ACHN (cell line): Measurements from ENCODE around the gene CCDC85C.

ENCODE experiments used
- DNase-seq: peaks from one replicate; pipeline ENCODE4 v3.0.0-alpha.2; 2015
- in situ Hi-C: cut with HindIII; loops from 2 replicates; pipeline ENCODE4 v1.10.0; 2017; ENCODE audit warnings: low sequenced_read_pairs, low pct_ligation_motif_present, low pct_unique_long_range_greater_than_20kb

The CCDC85C gene

DNA sequence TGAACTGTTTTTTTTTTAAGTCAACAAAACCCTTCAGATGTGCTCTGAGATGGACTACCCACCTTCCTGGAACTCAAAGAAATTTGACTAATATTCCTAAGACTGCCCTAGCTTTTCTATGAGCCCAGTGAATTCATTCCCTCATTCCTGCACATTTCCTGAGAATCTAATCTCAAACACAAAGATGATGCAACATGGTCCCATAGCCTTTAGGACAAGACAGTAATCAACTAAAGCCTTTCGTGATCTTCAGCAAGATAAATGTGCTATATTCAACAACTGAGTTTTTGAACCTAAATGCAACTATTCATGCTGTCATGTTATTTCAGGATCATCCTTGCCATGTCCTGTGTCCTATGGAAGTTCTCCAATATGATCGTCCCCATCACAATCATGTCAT lies 128.3 kb downstream of the CCDC85C start:
- in situ Hi-C loops: no loop called here
- DNase-seq: no peak

DNA sequence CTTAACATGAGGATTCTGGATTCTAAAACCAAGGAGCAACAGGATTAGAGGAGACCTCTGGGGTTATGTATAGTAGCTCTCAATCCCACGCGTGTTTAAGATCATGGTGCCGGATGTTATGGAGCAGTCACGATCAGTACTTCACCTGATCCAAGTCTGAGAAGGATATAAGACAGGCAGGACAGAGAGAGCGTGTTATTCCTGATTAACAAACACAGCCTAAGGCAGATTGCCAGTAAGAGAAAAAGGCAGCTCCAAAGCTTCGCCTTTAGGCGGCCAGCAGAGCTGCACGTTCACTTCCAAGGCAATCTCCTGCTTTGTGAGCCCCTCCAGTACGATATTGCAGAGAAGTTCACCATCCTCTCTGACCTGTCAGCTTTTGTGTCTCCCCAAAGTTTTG lies 128.8 kb downstream of the CCDC85C start:
- DNase-seq: no peak
- in situ Hi-C loops: no loop called here

DNA sequence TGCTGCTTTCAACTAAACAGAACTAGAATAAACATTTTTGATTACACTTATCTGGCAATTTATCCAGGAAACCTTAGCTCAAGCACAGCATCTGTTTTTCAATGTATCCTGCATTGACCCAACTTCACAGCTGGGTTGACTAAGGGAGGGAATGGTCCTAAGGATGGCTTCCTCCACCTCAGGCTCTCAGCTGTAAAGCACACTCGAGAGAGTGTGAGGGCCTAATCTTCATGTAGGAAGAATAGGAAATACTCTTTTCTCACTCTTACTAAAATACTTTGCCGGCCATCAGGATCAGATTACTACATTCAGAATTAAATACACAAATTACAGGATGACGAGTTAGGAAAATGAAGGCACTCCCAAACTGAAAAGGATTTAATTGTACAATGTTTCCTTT lies 130.5 kb downstream of the CCDC85C start:
- in situ Hi-C loops: no loop called here
- DNase-seq: no peak

DNA sequence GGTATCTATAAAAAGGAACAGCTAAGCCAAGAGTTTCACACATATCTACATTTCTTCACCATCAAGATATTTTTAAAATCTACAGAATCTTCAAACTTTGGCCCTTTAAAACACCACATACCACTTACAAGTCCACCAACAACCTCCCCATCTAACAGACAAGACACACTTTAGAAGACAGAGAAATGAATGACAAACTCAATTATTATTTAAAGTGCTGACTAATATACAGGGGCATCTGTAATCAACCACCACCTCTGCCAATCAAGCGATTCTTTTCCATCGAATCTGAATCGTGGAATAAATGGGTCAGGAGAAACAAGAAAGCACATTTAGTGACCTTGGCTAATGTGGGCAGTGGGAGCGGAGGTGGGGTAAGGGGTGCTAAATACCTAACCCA lies 131.1 kb downstream of the CCDC85C start:
- DNase-seq: no peak
- in situ Hi-C loops: no loop called here

DNA sequence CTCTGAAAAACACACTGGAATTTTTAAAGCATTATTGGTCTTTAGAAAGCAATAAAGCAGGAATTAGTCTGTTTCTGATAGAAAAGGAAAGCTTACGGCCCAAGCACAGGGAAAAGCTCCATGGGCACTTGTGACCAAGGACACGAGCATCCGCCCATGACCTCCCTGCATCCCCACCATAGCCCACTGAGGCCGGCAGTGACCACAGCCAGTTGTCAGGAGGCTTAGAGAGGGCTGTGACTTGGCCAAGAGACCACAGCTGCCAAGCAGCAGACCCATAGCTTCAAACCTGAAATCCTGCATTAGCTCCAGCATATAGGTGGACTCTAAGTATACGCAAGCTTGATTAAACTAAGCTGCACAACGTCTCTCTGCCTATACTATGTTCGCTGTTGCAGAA lies 132.3 kb downstream of the CCDC85C start:
- no peak for DNase-seq
- in situ Hi-C loops: no loop called here

DNA sequence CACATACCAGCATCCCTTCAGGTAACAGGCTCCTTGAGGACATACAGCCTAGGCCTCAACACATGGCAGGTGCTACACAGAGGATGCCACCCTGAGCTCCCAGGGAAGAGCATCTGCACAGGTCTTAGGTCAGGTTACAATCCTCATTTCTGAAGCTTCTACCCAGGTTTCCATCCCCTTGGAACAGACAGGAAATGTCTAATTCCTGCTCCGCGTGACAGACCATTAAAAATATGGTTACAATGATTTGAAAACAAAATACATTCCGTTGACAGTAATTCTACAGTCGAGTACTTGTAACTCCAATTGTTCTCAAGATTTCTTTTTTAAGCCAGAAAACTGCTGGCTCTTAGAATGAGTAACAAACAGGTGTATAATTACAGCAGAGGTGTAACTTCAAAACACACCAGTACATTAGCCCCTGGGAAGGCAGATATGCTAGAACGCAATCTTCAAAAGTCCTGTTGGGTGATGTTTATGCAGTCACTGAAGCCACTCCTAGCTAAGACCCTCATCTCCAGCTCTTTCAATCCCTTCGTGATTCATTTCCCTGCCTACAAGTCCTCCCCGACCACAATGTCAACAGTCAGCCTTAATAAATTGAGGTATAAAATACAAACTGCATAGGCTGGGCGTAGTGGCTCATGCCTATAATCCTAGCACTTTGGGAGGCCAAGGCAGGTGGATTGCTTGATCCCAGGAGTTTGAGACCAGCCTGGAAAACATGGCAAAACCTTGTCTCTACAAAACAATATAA lies 135.0 kb downstream of the CCDC85C start:
- no peak for DNase-seq
- in situ Hi-C loops: no loop called here

DNA sequence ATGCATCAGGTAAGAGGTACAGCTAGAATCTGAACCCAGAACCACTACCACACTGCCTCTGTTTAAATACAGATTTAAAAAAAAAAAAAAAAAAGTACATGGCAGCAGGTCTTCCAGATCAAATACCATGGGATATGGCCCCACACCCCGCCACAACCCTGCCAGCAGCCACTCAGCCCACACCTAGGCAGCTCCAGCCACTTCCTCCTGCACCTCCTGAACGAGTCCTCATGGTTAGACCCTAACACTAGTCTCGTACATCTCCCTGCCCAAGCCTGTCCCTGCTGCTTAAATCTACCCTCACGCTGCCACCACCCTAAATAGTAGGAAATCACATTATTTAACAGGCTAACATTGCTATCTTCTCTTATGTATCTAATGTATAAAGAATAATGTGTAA lies 135.9 kb downstream of the CCDC85C start:
- in situ Hi-C loops: no loop called here
- no peak for DNase-seq

DNA sequence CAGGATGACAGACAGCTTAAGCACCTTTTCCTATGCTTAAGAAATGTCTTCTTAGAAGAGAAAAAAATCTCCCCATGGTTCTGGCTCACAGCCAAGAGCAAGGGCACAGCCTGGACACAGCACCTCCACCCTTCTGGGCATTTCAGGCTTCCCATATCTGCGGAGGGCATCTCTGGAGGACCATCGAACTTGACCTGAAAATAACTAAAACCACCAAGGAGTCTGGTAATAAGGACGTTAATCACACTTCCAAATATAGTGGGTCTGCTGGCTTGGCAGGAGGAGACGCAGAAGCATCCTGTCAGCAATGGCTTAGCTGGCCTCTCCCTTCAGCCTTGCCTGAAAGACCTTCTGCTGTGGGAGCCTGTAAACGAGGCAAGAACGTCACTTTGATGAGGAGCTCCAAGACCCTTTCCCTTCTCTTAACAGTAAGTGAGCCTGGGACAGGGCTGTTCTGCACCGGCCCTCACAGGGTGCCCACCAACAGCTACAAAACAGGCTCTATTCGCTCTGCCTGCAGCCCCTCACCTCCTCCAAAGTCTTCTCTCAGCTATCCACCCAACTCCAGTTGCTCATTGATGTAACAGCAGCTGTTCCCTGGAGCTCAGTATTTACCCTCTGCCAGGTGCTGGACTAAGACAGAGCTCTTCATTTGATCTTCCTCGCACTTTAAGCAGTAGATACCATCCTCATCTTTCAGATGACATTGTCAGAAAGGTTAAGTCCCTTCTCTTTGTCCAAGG lies 136.5 kb downstream of the CCDC85C start:
- in situ Hi-C loops: no loop called here
- no peak for DNase-seq

DNA sequence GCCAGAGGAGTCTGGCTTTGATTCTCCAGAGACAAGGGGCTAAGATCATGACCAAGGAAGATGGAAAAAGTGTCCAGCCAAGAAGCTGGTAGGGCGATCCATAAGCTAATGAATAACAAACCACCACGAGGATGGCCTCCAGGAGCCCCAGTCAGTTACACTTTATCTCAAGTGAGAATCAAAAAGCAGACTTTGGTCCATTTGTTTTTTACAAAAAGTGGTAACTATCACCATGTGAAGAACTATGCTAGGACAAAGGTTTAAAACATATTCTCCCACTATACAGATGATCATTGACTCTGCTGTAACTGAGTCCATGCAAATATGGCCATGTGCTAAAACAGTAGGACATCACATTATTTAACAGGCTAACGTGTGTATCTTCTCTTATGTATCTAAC lies 137.2 kb downstream of the CCDC85C start:
- in situ Hi-C loops: no loop called here

DNA sequence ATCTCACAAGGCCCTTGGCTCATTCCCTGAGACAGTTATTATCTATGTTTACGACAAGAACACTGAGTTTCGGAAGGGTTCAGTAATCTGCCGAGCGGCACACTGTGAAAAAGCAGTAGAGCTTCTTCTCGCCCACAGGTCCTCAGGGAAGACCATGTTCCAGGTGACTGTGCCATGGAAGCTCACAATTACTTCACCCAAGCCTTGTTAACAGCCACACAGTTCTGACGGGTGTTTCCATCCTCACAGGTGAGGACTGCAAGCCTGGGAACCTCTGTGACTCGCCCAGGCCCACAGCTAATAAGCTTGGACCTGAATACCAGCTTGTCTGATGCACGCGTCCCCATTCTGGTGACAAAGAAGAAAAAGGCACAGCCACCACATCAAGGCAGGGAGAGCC lies 138.7 kb downstream of the CCDC85C start:
- in situ Hi-C loops: no loop called here
- DNase-seq: no peak

More for the DNA sequence above, 137.2 kb downstream of the CCDC85C start:
- peak; percentile 10 for DNase-seq

DNA sequence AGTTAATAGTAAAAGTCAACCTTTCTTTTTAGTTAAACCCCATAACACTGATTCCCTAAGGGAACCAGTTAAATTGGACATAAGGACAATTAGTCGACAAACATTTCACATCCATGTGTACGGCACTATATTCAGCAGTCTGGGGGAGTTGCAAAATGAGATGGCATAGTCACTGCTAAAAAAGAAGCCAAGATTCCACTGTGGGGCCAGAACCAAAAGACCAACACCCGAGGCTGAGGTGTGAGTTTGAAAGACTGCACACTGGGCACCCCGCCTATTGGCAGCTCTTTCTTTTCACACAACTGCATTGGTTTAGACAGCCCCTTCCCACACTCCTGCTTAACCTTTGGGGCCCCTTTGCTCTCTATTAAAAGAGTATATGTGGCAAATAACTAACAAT lies 140.0 kb downstream of the CCDC85C start:
- in situ Hi-C loops: no loop called here
- DNase-seq: no peak

DNA sequence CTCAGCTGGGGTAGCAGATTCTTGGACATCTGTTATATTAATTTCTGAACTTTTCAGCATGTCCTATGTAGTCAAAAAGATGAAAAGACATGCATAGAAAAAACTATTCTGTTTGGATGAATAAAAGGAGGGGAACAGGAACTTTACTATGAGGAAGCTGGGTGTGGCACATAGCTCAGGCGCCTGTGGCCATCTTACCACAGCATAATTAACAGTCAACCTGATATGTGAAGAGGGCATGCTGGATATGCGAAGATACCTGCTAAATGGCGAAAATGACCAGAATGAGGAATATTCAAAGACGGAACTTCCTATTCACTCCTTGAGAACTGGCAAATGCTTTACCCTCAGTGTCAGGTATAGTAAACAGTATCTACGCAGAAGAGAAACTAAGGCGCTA lies 141.8 kb downstream of the CCDC85C start:
- DNase-seq: no peak
- in situ Hi-C loops: no loop called here

DNA sequence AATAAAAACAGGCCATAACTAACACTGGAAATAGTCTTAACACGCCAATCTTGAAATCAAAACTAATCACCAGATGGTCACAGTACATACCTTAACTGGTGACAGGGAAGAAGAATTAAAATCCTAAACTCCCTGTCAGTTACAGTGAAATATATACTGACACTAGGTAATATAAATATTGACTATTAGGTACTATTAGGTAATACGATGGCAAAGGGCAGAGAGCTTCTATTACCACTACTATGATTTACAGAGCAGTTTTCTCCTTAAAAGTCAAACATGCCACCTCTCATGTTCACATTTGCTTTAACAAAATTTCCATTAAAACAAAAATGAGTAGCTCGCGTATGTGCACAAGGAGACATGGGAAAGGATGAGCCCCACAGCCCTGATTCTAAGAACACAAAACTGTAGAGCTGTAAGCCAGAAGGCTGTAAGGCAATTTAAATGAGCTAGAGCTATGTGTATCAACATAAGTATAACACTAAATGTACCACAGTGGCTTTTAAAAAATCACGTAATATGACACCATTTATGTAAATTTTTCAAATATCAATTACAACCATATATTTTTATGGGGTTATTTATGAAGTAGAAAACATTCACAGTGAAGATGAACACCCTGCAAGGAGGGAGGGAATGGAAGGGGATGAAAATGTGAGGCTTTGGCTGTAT lies 142.5 kb downstream of the CCDC85C start:
- DNase-seq: no peak
- in situ Hi-C loops: no loop called here

DNA sequence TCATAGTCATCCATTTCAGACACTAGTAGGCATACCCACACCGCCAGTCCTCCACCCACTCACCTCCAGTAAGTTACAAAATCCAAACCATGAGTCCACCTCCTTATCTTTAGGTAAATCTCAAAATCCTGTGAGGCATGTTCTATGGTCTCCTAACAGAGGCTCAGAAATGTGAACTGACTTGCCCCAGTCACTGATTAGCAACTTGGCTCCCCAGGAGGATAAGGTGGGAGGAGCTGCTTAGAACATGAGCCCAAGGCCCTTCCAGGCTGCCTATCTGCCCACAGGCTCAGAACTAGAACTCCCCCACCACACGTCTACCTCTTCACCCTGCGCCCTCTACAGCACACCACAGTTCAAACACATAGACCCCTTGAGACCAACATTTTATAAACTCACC lies 143.2 kb downstream of the CCDC85C start:
- DNase-seq: no peak
- in situ Hi-C loops: no loop called here

DNA sequence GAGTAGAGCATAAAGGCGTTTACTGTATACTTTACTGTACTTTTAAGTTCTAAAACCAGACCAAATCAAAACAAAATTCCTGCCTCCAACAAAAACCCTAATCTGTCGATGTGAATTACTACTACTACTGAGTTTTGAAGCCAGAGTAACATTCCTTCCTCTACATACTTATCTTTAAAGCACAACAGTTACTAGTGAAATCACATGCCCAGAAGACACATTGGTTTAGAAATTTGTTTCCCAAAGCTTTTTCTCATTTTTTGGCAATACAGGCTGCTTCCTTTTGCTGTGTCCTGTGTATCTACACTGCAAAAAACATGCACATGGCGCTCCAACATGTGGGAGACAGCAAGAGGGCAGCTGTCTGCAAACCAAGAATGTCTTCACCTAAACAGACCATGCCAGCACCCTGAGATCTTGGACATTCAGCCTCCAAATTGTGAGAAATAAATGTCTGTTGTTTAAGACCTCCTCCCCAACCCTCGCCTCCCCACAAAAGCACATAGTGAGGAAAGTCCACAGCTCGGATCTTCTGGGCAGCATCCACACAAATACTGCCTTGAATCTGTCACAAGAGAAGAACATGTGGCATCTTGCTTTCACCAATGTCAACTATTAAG lies 144.4 kb downstream of the CCDC85C start:
- DNase-seq: no peak
- in situ Hi-C loops: no loop called here

DNA sequence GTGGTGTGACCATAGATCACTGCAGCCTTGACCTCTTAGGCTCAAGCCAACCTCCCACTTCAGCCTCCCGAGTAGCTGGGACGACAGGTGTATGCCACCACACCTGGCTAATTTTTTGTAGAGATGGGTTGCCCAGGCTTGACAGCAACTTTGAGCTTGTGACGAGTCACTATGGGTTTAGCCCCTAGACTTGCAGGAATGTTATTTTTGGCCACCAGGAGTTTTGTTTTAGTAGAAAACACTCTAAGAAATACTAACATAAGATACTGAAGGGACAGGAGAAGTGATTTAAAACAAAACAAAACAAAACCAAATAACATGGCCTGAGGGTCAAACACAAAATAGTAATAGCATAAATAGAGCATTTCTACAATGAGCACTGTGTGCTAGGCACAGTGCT lies 149.8 kb downstream of the CCDC85C start:
- in situ Hi-C loops: no loop called here
- DNase-seq: no peak

DNA sequence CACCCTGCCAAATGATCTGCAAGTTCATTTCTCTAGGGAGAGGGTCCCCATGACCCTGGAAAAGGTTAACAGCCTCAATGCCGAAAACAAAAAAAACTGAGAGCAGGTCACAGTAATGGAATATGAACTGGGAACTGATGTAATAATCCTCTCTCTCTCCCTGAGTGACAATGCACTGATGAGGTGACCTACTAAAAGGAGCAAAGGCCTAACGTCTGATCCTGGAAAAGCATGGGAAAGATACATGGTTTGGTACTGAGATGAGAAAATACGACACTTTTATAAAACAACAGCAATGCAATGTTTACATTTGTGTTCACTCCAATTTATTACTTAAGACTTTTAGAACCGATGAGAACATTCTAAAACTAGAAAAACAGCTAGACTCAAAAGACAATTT lies 151.0 kb downstream of the CCDC85C start:
- in situ Hi-C loops: no loop called here
- no peak for DNase-seq

DNA sequence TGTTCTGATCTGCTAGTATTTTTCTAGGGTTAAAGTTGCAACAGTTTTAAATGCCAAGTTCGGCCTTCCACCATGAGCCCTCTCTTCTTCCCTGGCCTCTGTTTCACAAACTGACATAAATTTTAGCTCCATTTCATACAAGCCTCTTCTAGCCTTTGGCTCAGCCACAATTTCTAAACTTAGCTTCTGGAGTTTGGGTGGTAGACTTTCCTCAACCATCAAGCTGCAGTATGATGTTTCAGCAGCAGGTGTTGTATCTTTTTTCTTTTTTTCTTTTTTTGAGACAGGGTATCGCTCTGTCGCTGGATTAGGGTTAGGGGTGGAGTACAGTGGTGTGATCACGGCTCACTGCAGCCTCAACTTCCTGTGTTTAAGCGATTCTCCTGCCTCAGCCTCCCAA lies 152.8 kb downstream of the CCDC85C start:
- in situ Hi-C loops: no loop called here
- no peak for DNase-seq

DNA sequence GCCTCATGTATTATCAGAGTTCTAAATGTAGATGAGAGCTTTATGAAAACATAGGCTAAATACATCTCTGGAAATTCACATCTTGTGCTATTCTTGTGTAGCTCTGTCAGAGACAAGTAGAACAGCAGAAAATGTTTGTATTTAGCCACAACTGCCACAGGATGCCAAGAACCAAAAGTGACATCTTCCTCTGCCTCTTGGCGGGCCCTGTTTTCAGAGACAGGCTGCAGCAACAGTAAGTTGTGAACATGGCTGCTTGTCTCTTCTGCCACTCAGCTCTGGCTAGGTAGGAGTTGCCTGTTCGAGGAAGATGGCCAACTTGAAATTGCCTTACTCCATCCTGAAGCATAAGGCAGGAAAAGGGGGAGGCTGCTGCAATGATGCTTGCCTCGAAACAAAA lies 153.7 kb downstream of the CCDC85C start:
- no peak for DNase-seq

More for the DNA sequence above, 153.7 kb downstream of the CCDC85C start:
- in situ Hi-C loops: no loop called here
